Neutrophil (primary cell): ENCODE data around the gene ZYG11B.
"Not testable (repeated sequence)": the region's sequence is repeated elsewhere in the genome, so short reads cannot be mapped to it uniquely, and the experiment has no call there.

Source experiments
- H3K27ac ChIP-seq: fragments of 200-600 bp; sonication (generic); 2 replicates; pipeline ENCODE4 v1.5.1; 2016; ENCODE audit warnings: mild to moderate bottlenecking, moderate library complexity
- H3K27me3 ChIP-seq: fragments of 200-600 bp; sonication (generic); 2 replicates; pipeline ENCODE4 v1.6.0; 2016; ENCODE audit warnings: mild to moderate bottlenecking
- H3K36me3 ChIP-seq: fragments of 200-600 bp; sonication (generic); 2 replicates; pipeline ENCODE4 v1.5.1; 2017
- H3K4me1 ChIP-seq, 2 experiments: fragments of 200-600 bp in 1 of 2; sonication (generic) in 1 of 2; 1 replicate in 1 of 2; 2 replicates in 1 of 2; pipeline versions ENCODE4 v1.5.1 to v1.6.1; 2013 to 2016; ENCODE audit warnings: low read depth in 1 of 2, low read length in 1 of 2, mild to moderate bottlenecking in 1 of 2, moderate library complexity in 1 of 2; ENCODE audit not compliant: control insufficient read depth in 1 of 2, insufficient read depth in 1 of 2
- H3K4me3 ChIP-seq, 2 experiments: fragments of 200-600 bp in 1 of 2; sonication (generic) in 1 of 2; 1 replicate in 1 of 2; 2 replicates in 1 of 2; pipeline ENCODE4 v1.5.1; 2013 to 2016; ENCODE audit warnings: low read depth in 1 of 2, low read length in 1 of 2, mild to moderate bottlenecking in 1 of 2, moderate library complexity in 1 of 2
- H3K9me3 ChIP-seq: fragments of 200-600 bp; sonication (generic); 2 replicates; pipeline ENCODE4 v1.5.1; 2016
- CTCF ChIP-seq: fragments of 200-600 bp; sonication (generic); IDR thresholded peaks from 2 replicates; pipeline ENCODE4 v1.5.1; 2016; ENCODE audit warnings: antibody characterized with exemption

ZYG11B gene

GRCh38 chr1:52769346-52770033 lies 43.2 kb downstream of the ZYG11B start:
- peaks cover 33% of the 10 kb centered on the region for H3K36me3 ChIP-seq
- H3K9me3 ChIP-seq: no peaks in the 10 kb centered on the region
- no peak for TF ChIP-seq CTCF
- no peak overlapping the region for H3K4me3 ChIP-seq
- no peak overlapping the region for H3K27ac ChIP-seq
- H3K4me1 ChIP-seq: peaks cover 6 to 9% of the 10 kb centered on the region in 2 experiments
- no peaks in the 10 kb centered on the region for H3K27me3 ChIP-seq

DNA sequence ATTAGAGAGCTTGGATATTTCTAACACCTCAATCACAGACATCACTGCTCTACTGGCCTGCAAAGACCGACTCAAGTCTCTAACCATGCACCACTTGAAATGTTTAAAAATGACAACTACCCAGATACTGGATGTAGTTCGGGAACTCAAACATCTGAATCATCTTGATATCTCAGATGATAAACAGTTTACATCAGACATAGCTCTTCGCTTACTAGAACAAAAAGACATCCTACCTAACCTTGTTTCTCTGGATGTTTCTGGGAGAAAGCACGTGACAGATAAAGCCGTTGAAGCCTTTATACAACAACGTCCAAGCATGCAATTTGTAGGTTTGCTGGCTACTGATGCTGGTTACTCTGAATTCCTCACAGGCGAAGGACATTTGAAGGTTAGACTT lies 45.1 kb downstream of the ZYG11B start:
- no peak for TF ChIP-seq CTCF
- H3K36me3 ChIP-seq: peaks cover 42% of the 10 kb centered on the region
- no peak overlapping the region for H3K4me3 ChIP-seq
- H3K27ac ChIP-seq: no peak overlapping the region
- peaks cover 6 to 9% of the 10 kb centered on the region in 2 experiments for H3K4me1 ChIP-seq
- no peaks in the 10 kb centered on the region for H3K27me3 ChIP-seq
- H3K9me3 ChIP-seq: no peaks in the 10 kb centered on the region

GRCh38 chr1:52786148-52786547 lies 59.9 kb downstream of the ZYG11B start:
- H3K27ac ChIP-seq: no peak overlapping the region
- no peaks in the 10 kb centered on the region for H3K27me3 ChIP-seq
- H3K36me3 ChIP-seq: peaks cover 76% of the 10 kb centered on the region
- no peak for TF ChIP-seq CTCF
- H3K4me3 ChIP-seq: no peak overlapping the region
- H3K4me1 ChIP-seq: no peaks in the 10 kb centered on the region
- no peaks in the 10 kb centered on the region for H3K9me3 ChIP-seq

GRCh38 chr1:52790429-52790828 lies 64.2 kb downstream of the ZYG11B start:
- not testable (repeated sequence) for H3K27ac ChIP-seq, H3K4me3 ChIP-seq, H3K9me3 ChIP-seq, H3K27me3 ChIP-seq, H3K4me1 ChIP-seq
- H3K36me3 ChIP-seq: peaks cover 72% of the 10 kb centered on the region

DNA sequence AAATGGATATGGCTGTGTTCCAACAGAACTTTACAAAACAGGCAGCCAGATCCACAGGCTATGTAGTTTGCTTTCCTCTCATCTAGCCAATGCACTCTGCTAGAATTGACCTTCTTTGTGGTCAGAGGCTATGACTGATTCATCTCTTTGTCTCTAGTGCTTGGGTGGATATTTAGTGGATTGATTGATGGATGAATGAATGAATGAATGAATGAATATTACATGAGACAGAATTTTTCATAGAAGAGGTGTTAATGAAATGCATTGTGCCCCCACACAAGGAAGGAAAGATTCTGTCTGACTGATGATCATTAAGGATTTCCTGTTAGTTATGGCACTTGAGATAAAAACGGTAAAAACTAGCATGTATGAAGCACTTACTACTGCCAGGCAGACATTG lies 65.8 kb downstream of the ZYG11B start:
- no peak for TF ChIP-seq CTCF
- no peak overlapping the region for H3K27ac ChIP-seq
- H3K9me3 ChIP-seq: no peaks in the 10 kb centered on the region
- peaks cover 62% of the 10 kb centered on the region for H3K36me3 ChIP-seq
- peaks cover 11 to 15% of the 10 kb centered on the region in 2 experiments for H3K4me1 ChIP-seq
- H3K27me3 ChIP-seq: no peaks in the 10 kb centered on the region
- no peak overlapping the region for H3K4me3 ChIP-seq

GRCh38 chr1:52793717-52794116 lies 67.5 kb downstream of the ZYG11B start:
- not testable (repeated sequence) for H3K4me3 ChIP-seq, H3K27me3 ChIP-seq, H3K27ac ChIP-seq, H3K9me3 ChIP-seq
- Histone ChIP-seq H3K4me1 (peaks cover 21 to 25% of the 10 kb centered on the region in 2 experiments), H3K36me3 (peaks cover 57% of the 10 kb centered on the region)
